Measurements from ENCODE around the gene MAPK14. TPM values are rescaled to one million over a fixed set of nuclear protein-coding genes. Genes with fewer than 3 reads are reported as not detected.

Gene MAPK14
- total and polyA plus RNA-seq, 2 donors (not counting 3 experiments of a cell fraction or from before 2014, with no cell fraction given) = 33.3 to 54.1 TPM

GRCh38 chr6:36133912-36134311 is 106.3 kb downstream of the MAPK14 start:
- peaks cover 31% of the 10 kb centered on the region for H3K4me1 ChIP-seq (ENCODE audit: control insufficient read depth, extremely low read depth, insufficient read depth, low read length)
- no peak overlapping the region for H3K9ac ChIP-seq (replicated peaks; ENCODE audit: extremely low read depth, insufficient read depth, low read length)
- H3K27me3 ChIP-seq (ENCODE audit: control insufficient read depth in 2 of 2, insufficient read depth in 2 of 2, low read length in 2 of 2) = no peaks in the 10 kb centered on the region
- ChIA-PET CTCF (no interaction called here), POLR2A (no interaction called here)
- no peaks in the 10 kb centered on the region for H4K20me1 ChIP-seq (replicated peaks; ENCODE audit: control insufficient read depth, extremely low read depth, insufficient read depth, low read length)
- H3K36me3 ChIP-seq (ENCODE audit: control insufficient read depth in 2 of 2, extremely low read depth in 1 of 2, insufficient read depth in 2 of 2, low read length in 2 of 2) = no peaks in the 10 kb centered on the region
- intact Hi-C loops (cut with micrococcal nuclease) (no loop called here), dilution Hi-C loops (cut with MboI; ENCODE audit: extremely low pct_ligation_motif_present, low sequenced_read_pairs) (no loop called here)
- H3K9me3 ChIP-seq (replicated peaks; ENCODE audit: control insufficient read depth, insufficient read depth, low read length) = no peaks in the 10 kb centered on the region
- H3K9me1 ChIP-seq (replicated peaks; ENCODE audit: control insufficient read depth, extremely low read depth, insufficient read depth, low read length) = no peaks in the 10 kb centered on the region
- H3K79me2 ChIP-seq (ENCODE audit: control insufficient read depth, insufficient read depth, low read length) = no peaks in the 10 kb centered on the region
- no peak overlapping the region for H2AFZ ChIP-seq (ENCODE audit: low read depth, low read length)
- no peak overlapping the region for H3K4me2 ChIP-seq (ENCODE audit: insufficient read depth, low read length)
- BruUV-seq (replicated peaks) = no TSS peak
- DNase-seq (ENCODE audit: low read depth, low spot score) (no peak), FAIRE-seq (no peak)
- no peak overlapping the region for H3K4me3 ChIP-seq (replicated peaks in 1 of 3; ENCODE audit: insufficient read depth in 1 of 3, low read depth in 1 of 3, low read length in 3 of 3)
- H3K27ac ChIP-seq (ENCODE audit: insufficient read depth, low read depth, low read length) = no peak overlapping the region
- TF ChIP-seq MAX (IDR thresholded peaks at IDR 0.05; ENCODE audit: insufficient read depth, insufficient read length) = no peak
- TF ChIP-seq POLR2AphosphoS5 (IDR thresholded peaks at IDR 0.05; ENCODE audit: insufficient read depth, low read depth, low read length) = no peak
- no peak for TF ChIP-seq JUN (IDR thresholded peaks at IDR 0.05; ENCODE audit: borderline replicate concordance, insufficient read depth, insufficient read length, low read depth)
- TF ChIP-seq FOS (IDR thresholded peaks at IDR 0.05; ENCODE audit: borderline replicate concordance, insufficient read depth, low read length) = no peak
- TF ChIP-seq EZH2 (IDR thresholded peaks at IDR 0.05; ENCODE audit: borderline replicate concordance, low read depth, low read length, severe bottlenecking) = no peak
- TF ChIP-seq MYC (IDR thresholded peaks at IDR 0.05; ENCODE audit: low read depth, low read length) = no peak

GRCh38 chr6:36135053-36135731 is 107.6 kb downstream of the MAPK14 start:
- no TSS peak for BruUV-seq (replicated peaks)
- Histone ChIP-seq H4K20me1 (replicated peaks; ENCODE audit: control insufficient read depth, extremely low read depth, insufficient read depth, low read length) (no peaks in the 10 kb centered on the region), H3K36me3 (ENCODE audit: control insufficient read depth in 2 of 2, extremely low read depth in 1 of 2, insufficient read depth in 2 of 2, low read length in 2 of 2) (no peaks in the 10 kb centered on the region), H3K79me2 (ENCODE audit: control insufficient read depth, insufficient read depth, low read length) (no peaks in the 10 kb centered on the region), H3K4me1 (ENCODE audit: control insufficient read depth, extremely low read depth, insufficient read depth, low read length) (peaks cover 26% of the 10 kb centered on the region), H2AFZ (ENCODE audit: low read depth, low read length) (no peak overlapping the region), H3K4me3 (replicated peaks in 1 of 3; ENCODE audit: insufficient read depth in 1 of 3, low read depth in 1 of 3, low read length in 3 of 3) (no peak overlapping the region), H3K9me1 (replicated peaks; ENCODE audit: control insufficient read depth, extremely low read depth, insufficient read depth, low read length) (no peaks in the 10 kb centered on the region), H3K4me2 (ENCODE audit: insufficient read depth, low read length) (no peak overlapping the region), H3K9ac (replicated peaks; ENCODE audit: extremely low read depth, insufficient read depth, low read length) (no peak overlapping the region), H3K9me3 (replicated peaks; ENCODE audit: control insufficient read depth, insufficient read depth, low read length) (no peaks in the 10 kb centered on the region), H3K27ac (ENCODE audit: insufficient read depth, low read depth, low read length) (no peak overlapping the region), H3K27me3 (ENCODE audit: control insufficient read depth in 2 of 2, insufficient read depth in 2 of 2, low read length in 2 of 2) (no peaks in the 10 kb centered on the region)
- TF ChIP-seq FOS (IDR thresholded peaks at IDR 0.05; ENCODE audit: borderline replicate concordance, insufficient read depth, low read length) = no peak
- TF ChIP-seq POLR2A (IDR thresholded peaks at IDR 0.05; ENCODE audit: low read depth, low read length) = no peak
- TF ChIP-seq CTCF (IDR thresholded peaks at IDR 0.05; ENCODE audit: extremely low read depth in 1 of 2, insufficient read depth in 1 of 2, low read depth in 1 of 2, low read length in 2 of 2) = no peak
- no peak for TF ChIP-seq EZH2 (IDR thresholded peaks at IDR 0.05; ENCODE audit: borderline replicate concordance, low read depth, low read length, severe bottlenecking)
- TF ChIP-seq MAX (IDR thresholded peaks at IDR 0.05; ENCODE audit: insufficient read depth, insufficient read length) = no peak
- TF ChIP-seq MYC (IDR thresholded peaks at IDR 0.05; ENCODE audit: low read depth, low read length) = no peak
- TF ChIP-seq GATA2 (IDR thresholded peaks at IDR 0.05; ENCODE audit: insufficient read depth, insufficient read length, low read depth, low read length) = no peak
- no peak for TF ChIP-seq JUN (IDR thresholded peaks at IDR 0.05; ENCODE audit: borderline replicate concordance, insufficient read depth, insufficient read length, low read depth)
- TF ChIP-seq POLR2AphosphoS5 (IDR thresholded peaks at IDR 0.05; ENCODE audit: insufficient read depth, low read depth, low read length) = no peak
- intact Hi-C loops (cut with micrococcal nuclease) = no loop called here
- POLR2A ChIA-PET = no interaction called here
- FAIRE-seq (no peak), DNase-seq (ENCODE audit: low read depth, low spot score) (no peak)
- CTCF ChIA-PET = interaction anchor here (1.2 kb wide), 1 partner anchor 11 kb away, joined by 3 read pairs; no protein-coding TSS in a partner anchor
- dilution Hi-C loops (cut with MboI; ENCODE audit: extremely low pct_ligation_motif_present, low sequenced_read_pairs) = no loop called here
